MCF 10A (cell line): ENCODE results near the gene STOML3. TPM values are rescaled to one million over a fixed set of nuclear protein-coding genes. Genes with fewer than 3 reads are reported as not detected.

ENCODE experiments used
- BruUV-seq: library from RNA; stranded (reverse); fragments of 400-500 nt; replicated peaks from 2 replicates; lab custom pipeline; 2021; lab: Mats Ljungman, UMichigan
- CTCF ChIA-PET: fragments of 300-600 bp; sonication (Branson Sonifier 250); formaldehyde crosslinking; extraction: SDS; loops from one replicate; lab custom pipeline; 2021; ENCODE audit warnings: antibody characterized with exemption, inconsistent platforms; lab: Yijun Ruan, JAX
- POLR2A ChIA-PET: fragments of 300-600, 350-650 bp; sonication (Branson Sonifier 250); formaldehyde crosslinking; extraction: SDS; loops from one replicate; lab custom pipeline; 2020; ENCODE audit warnings: antibody characterized with exemption, inconsistent platforms; lab: Yijun Ruan, JAX
- DNase-seq: peaks from one replicate; pipeline ENCODE4 v3.0.0-alpha.2; 2018; ENCODE audit not compliant: unreplicated experiment
- H3K27ac Mint-ChIP-seq: one replicate; pipeline ENCODE4 v1.8.0; 2022; ENCODE audit warnings: mild to moderate bottlenecking, low read depth, mixed read lengths; ENCODE audit not compliant: unreplicated experiment
- H3K27me3 Mint-ChIP-seq: one replicate; pipeline ENCODE4 v1.8.0; 2022; ENCODE audit warnings: mixed read lengths; ENCODE audit not compliant: insufficient read depth, unreplicated experiment
- H3K36me3 Mint-ChIP-seq: one replicate; pipeline ENCODE4 v1.8.0; 2022; ENCODE audit warnings: mild to moderate bottlenecking, moderate library complexity, mixed read lengths; ENCODE audit not compliant: insufficient read depth, unreplicated experiment
- H3K4me1 Mint-ChIP-seq: one replicate; pipeline ENCODE4 v1.8.0; 2022; ENCODE audit warnings: mixed read lengths; ENCODE audit not compliant: insufficient read depth, unreplicated experiment
- H3K4me3 Mint-ChIP-seq: one replicate; pipeline ENCODE4 v1.8.0; 2022; ENCODE audit warnings: mild to moderate bottlenecking, moderate library complexity, mixed read lengths; ENCODE audit not compliant: unreplicated experiment
- H3K9me3 Mint-ChIP-seq: one replicate; pipeline ENCODE4 v1.8.0; 2022; ENCODE audit warnings: mixed read lengths; ENCODE audit not compliant: unreplicated experiment
- intact Hi-C: fragments of 100-400 bp; cut with micrococcal nuclease; formaldehyde crosslinking; loops from 2 replicates; pipeline ENCODE4 v1.14.1; 2022
- total RNA-seq: library from RNA; stranded (reverse); gene quantifications from 2 replicates; pipeline ENCODE4 v1.2.3, GENCODE V29; 2022
- TF ChIP-seq, protein P1 (sequence below): fragments of 200-600 bp; IDR thresholded peaks from one replicate; pipeline ENCODE4 v1.8.0; 2022; ENCODE audit warnings: antibody characterized with exemption, mild to moderate bottlenecking; ENCODE audit not compliant: unreplicated experiment

STOML3 gene
- total RNA-seq, 1 experiment from 2014 or later: not detected

DNA sequence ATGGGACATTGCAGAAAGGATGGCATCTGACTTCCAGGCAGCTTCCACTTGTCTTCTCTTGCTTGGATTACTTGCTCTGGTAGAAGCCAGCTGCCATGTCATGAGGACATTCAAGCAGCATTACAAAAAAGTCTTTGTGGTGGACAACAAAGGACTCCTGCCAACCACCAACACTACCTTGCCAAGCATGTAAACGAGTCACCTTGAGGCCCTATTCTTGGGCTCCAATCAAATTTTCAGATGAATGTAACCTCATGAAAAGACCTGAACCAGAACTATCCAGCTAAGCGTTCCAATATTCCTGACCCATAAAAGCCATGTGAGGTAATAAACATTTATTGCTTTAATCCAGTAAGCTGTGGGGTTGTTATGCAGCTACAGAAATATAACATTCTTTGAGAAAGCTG is 34.8 kb upstream of the STOML3 start:
- no peaks in the 10 kb centered on the region for H3K4me1 Mint-ChIP-seq
- intact Hi-C loops: no loop called here
- DNase-seq: no peak
- no peaks in the 10 kb centered on the region for H3K9me3 Mint-ChIP-seq
- BruUV-seq: no TSS peak
- H3K27ac Mint-ChIP-seq: no peak overlapping the region
- H3K4me3 Mint-ChIP-seq: no peak overlapping the region
- TF ChIP-seq, protein P1, sequence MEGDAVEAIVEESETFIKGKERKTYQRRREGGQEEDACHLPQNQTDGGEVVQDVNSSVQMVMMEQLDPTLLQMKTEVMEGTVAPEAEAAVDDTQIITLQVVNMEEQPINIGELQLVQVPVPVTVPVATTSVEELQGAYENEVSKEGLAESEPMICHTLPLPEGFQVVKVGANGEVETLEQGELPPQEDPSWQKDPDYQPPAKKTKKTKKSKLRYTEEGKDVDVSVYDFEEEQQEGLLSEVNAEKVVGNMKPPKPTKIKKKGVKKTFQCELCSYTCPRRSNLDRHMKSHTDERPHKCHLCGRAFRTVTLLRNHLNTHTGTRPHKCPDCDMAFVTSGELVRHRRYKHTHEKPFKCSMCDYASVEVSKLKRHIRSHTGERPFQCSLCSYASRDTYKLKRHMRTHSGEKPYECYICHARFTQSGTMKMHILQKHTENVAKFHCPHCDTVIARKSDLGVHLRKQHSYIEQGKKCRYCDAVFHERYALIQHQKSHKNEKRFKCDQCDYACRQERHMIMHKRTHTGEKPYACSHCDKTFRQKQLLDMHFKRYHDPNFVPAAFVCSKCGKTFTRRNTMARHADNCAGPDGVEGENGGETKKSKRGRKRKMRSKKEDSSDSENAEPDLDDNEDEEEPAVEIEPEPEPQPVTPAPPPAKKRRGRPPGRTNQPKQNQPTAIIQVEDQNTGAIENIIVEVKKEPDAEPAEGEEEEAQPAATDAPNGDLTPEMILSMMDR: no peak
- POLR2A ChIA-PET: interaction anchor here (1.1 kb wide), 1 partner anchor 11 kb away, joined by 4 read pairs; no protein-coding TSS in a partner anchor
- peaks cover 60% of the 10 kb centered on the region for H3K36me3 Mint-ChIP-seq
- no peaks in the 10 kb centered on the region for H3K27me3 Mint-ChIP-seq
- CTCF ChIA-PET: interaction anchor here (2.5 kb wide), 1 partner anchor 9 kb away, joined by 18 read pairs; no protein-coding TSS in a partner anchor

DNA sequence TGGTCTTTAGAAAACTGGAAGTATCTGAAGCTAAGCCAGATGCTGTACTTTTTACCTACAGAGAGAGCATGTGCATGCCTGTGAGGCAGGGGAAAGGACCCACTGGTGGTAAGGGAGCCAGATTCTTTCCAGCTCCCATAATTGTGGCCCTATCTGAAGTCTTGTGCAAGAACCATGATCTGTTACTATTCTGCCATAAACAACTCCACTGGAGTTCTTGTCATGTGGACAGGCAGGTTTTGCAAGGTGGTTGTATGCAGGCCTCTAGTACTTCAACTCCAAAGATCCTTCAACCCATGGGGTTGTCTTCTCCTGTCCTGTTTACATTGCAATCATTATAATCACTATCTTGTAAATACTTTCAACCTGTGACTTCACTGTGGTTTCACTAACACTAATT is 33.1 kb upstream of the STOML3 start:
- TF ChIP-seq, protein P1: no peak
- Mint-ChIP-seq H3K9me3 (no peaks in the 10 kb centered on the region), H3K36me3 (peaks cover 77% of the 10 kb centered on the region), H3K27me3 (no peaks in the 10 kb centered on the region), H3K4me1 (no peaks in the 10 kb centered on the region), H3K27ac (peak overlapping the region; percentile 23), H3K4me3 (no peak overlapping the region)
- CTCF ChIA-PET: interaction anchor here (0.5 to 0.6 kb wide), 4 partner anchors 53 to 705 kb away, joined by 3 to 4 read pairs (median 4); no protein-coding TSS in a partner anchor
- POLR2A ChIA-PET: interaction anchor here (0.8 to 1.1 kb wide), 2 partner anchors 9 to 14 kb away, joined by 3 to 4 read pairs; partner anchors contain the start of gene PROSER1
- intact Hi-C loops: no loop called here
- BruUV-seq: no TSS peak
- no peak for DNase-seq

DNA sequence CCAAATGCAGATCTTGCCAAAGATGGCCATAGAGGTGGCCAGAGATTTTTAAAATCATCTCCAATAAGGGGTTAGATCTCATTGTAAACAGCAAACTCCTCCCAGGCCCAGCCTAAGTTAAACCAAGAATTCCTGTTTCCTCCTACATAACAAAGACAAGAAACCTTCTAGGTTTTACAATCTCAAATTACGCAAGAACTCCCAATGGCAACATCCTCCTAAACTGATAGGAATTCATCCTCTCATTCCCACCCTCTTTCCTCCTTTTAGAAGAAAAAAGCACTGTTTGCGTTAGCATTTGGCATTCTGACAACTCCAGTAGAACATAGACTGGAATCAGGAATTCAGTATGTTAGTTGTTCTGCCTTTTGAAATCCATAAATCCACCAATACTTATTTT is 32.7 kb upstream of the STOML3 start:
- no peaks in the 10 kb centered on the region for H3K9me3 Mint-ChIP-seq
- ChIA-PET POLR2A (interaction anchor here (1.1 kb wide), 1 partner anchor 10 kb away, joined by 4 read pairs; no protein-coding TSS in a partner anchor), CTCF (interaction anchor here (0.5 kb wide), 1 partner anchor 52 kb away, joined by 3 read pairs; no protein-coding TSS in a partner anchor)
- H3K27me3 Mint-ChIP-seq: no peaks in the 10 kb centered on the region
- intact Hi-C loops: no loop called here
- H3K27ac Mint-ChIP-seq: peak overlapping the region; percentile 23
- no peak overlapping the region for H3K4me3 Mint-ChIP-seq
- H3K4me1 Mint-ChIP-seq: no peaks in the 10 kb centered on the region
- no TSS peak for BruUV-seq
- DNase-seq: peak; percentile 9
- TF ChIP-seq, protein P1: no peak
- peaks cover 78% of the 10 kb centered on the region for H3K36me3 Mint-ChIP-seq

DNA sequence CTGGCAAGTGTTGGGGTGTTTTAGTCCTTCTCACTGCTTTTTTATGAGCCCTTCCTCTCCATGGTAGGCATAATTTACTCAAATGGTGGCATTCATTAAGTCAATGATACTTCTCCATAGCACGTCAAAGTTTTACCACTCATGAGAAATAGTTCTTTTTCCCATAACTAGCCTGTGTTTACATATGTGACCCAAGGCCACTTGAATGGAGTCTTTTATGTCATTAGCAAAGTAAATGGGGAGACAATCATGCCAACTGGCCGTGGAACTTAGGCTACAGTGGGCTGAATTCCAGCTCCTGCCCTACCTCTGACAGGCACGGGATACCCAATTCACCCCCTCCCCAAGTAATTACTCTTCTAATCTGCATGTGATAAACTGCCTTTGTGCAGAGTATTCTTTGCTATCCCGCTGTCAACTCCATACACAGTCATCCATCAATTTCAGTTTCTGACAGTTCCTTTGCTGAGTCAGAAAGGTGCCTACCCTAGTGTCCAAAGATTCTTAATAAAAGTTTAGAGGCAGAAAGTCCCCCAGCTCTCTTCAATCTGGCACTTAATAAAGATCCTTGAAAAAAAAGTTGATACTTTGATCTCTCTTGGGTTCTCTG is 30.3 kb upstream of the STOML3 start:
- H3K27ac Mint-ChIP-seq: no peak overlapping the region
- no peaks in the 10 kb centered on the region for H3K9me3 Mint-ChIP-seq
- intact Hi-C loops: no loop called here
- no peak overlapping the region for H3K4me3 Mint-ChIP-seq
- POLR2A ChIA-PET: interaction anchor here (0.7 to 1.4 kb wide), 2 partner anchors 16 to 159 kb away, joined by 3 to 4 read pairs; no protein-coding TSS in a partner anchor
- no peak for DNase-seq
- TF ChIP-seq, protein P1: no peak
- no peaks in the 10 kb centered on the region for H3K4me1 Mint-ChIP-seq
- no TSS peak for BruUV-seq
- peaks cover 77% of the 10 kb centered on the region for H3K36me3 Mint-ChIP-seq
- CTCF ChIA-PET: interaction anchor here (1.1 to 1.3 kb wide), 2 partner anchors 13 to 16 kb away, joined by 3 read pairs; partner anchors contain the start of gene PROSER1
- H3K27me3 Mint-ChIP-seq: no peaks in the 10 kb centered on the region
